A549 (cell line): ENCODE data around the gene B3GNT5.

Experiments used
- JUNB ChIP-seq: fragments of >200 bp; sonication (Bioruptor Twin); formaldehyde crosslinking; IDR thresholded peaks from 2 replicates; pipeline ENCODE4 v1.6.1; 2016
- POLR2A ChIP-seq: IDR thresholded peaks from 2 replicates; pipeline ENCODE4 v1.6.1; 2012; ENCODE audit warnings: mild to moderate bottlenecking, low read length
- RAD21 ChIP-seq, 2 experiments: fragments of >200 bp in 1 of 2; sonication (Bioruptor Twin) in 1 of 2; formaldehyde crosslinking in 1 of 2; IDR thresholded peaks in 1 of 2; conservative IDR thresholded peaks in 1 of 2; 2 replicates in 1 of 2; 3 replicates in 1 of 2; pipeline ENCODE4 v1.6.1; 2012 to 2018; ENCODE audit warnings: inconsistent platforms in 1 of 2
- TF ChIP-seq, protein P1 (sequence below): fragments of >200 bp; sonication (Bioruptor Twin); formaldehyde crosslinking; IDR thresholded peaks from 3 replicates; pipeline ENCODE4 v1.5.1; 2016
- TF ChIP-seq, protein P2 (sequence below): IDR thresholded peaks from 2 replicates; pipeline ENCODE4 v1.6.1; 2012

DNA sequence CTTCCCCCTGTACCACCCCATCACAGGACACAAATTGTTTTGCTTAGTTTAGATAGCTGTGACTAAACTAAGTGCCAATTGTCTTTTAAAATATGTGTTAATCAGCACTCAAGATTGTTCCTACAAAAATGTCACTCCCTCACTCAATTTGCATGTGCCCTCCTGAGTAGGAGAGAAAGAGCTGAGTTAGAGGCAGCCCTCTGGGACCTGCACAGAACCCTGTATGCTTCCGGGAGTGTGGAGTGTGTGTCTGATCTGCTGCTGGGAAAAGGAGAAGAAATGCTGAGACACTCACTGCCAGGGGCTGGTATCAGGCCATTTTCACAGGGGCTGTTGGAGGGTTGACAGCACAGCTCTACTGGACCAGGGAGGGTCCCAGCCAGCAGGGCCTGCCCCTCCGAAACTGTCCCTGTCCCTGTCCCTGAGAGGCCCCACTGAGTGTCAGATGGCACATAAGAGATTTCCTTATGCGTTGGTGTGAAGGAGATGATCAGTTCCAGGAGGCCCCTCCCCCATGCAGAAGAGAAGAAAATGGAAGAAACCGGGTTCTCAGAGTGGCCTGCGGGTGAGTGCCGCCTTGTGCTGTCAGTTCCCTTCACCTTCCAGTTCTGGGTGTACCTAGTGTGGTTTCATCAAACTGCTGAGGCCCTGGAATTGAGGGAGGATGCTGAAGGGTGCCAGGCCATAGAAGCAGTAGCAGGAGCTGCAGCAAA is 3.9 kb upstream of the B3GNT5 start:
- TF ChIP-seq JUNB (no peak), POLR2A (no peak), RAD21 (conservative IDR thresholded peaks at IDR 0.05 in 1 of 2, IDR thresholded peaks at IDR 0.05 in 1 of 2) (no peak)
- TF ChIP-seq, protein P1, sequence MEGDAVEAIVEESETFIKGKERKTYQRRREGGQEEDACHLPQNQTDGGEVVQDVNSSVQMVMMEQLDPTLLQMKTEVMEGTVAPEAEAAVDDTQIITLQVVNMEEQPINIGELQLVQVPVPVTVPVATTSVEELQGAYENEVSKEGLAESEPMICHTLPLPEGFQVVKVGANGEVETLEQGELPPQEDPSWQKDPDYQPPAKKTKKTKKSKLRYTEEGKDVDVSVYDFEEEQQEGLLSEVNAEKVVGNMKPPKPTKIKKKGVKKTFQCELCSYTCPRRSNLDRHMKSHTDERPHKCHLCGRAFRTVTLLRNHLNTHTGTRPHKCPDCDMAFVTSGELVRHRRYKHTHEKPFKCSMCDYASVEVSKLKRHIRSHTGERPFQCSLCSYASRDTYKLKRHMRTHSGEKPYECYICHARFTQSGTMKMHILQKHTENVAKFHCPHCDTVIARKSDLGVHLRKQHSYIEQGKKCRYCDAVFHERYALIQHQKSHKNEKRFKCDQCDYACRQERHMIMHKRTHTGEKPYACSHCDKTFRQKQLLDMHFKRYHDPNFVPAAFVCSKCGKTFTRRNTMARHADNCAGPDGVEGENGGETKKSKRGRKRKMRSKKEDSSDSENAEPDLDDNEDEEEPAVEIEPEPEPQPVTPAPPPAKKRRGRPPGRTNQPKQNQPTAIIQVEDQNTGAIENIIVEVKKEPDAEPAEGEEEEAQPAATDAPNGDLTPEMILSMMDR: no peak
- TF ChIP-seq, protein P2, sequence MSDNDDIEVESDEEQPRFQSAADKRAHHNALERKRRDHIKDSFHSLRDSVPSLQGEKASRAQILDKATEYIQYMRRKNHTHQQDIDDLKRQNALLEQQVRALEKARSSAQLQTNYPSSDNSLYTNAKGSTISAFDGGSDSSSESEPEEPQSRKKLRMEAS: no peak
